Karpas-422 (cell line): ENCODE results near the gene ADGRD1. TPM values are rescaled to one million over a fixed set of nuclear protein-coding genes. Genes with fewer than 3 reads are reported as not detected.
A peak's percentile ranks its signal among the peaks of the same experiment; 100 is the strongest.

Source experiments
- DNase-seq: peaks from one replicate; pipeline ENCODE4 v3.0.0-alpha.2; 2015
- H2AFZ ChIP-seq: fragments of 200-600 bp; sonication (generic); 2 replicates; pipeline ENCODE4 v1.6.1; 2014; ENCODE audit warnings: antibody characterized with exemption, low read length, mixed read lengths
- H3K27ac ChIP-seq: fragments of 200-600 bp; sonication (generic); 2 replicates; pipeline ENCODE4 v1.5.1; 2014; ENCODE audit warnings: mild to moderate bottlenecking, low read length, moderate library complexity
- H3K27me3 ChIP-seq: fragments of 200-600 bp; sonication (generic); 2 replicates; pipeline ENCODE4 v1.6.1; 2014; ENCODE audit warnings: low read length, mixed read lengths
- H3K36me3 ChIP-seq: fragments of 200-600 bp; sonication (generic); 2 replicates; pipeline ENCODE4 v1.6.1; 2014; ENCODE audit warnings: low read length, mixed read lengths; ENCODE audit not compliant: insufficient read depth
- H3K4me1 ChIP-seq: fragments of 200-600 bp; sonication (generic); 2 replicates; pipeline ENCODE4 v1.6.1; 2014; ENCODE audit warnings: mild to moderate bottlenecking, low read length, mixed read lengths
- H3K4me2 ChIP-seq: fragments of 200-600 bp; sonication (generic); 2 replicates; pipeline ENCODE4 v1.6.1; 2014; ENCODE audit warnings: low read length, low read depth, mild to moderate bottlenecking; ENCODE audit not compliant: poor library complexity, severe bottlenecking
- H3K4me3 ChIP-seq: fragments of 200-600 bp; sonication (generic); 2 replicates; pipeline ENCODE4 v1.5.1; 2014; ENCODE audit warnings: mild to moderate bottlenecking, antibody characterized with exemption, low read length, mixed read lengths
- H3K79me2 ChIP-seq: fragments of 200-600 bp; sonication (generic); 2 replicates; pipeline ENCODE4 v1.6.1; 2014; ENCODE audit warnings: mild to moderate bottlenecking, low read length, mixed read lengths
- H3K9ac ChIP-seq: fragments of 200-600 bp; sonication (generic); 2 replicates; pipeline ENCODE4 v1.6.0; 2014; ENCODE audit warnings: low read length
- H3K9me2 ChIP-seq: fragments of 200-600 bp; sonication (generic), shearing (Covaris generic); replicated peaks from 2 replicates; pipeline ENCODE4 v1.6.0; 2014; ENCODE audit warnings: mild to moderate bottlenecking, low read length, moderate library complexity; ENCODE audit not compliant: insufficient read depth
- H3K9me3 ChIP-seq: fragments of 300-700, 200-600 bp; sonication (generic); 2 replicates; pipeline ENCODE4 v1.6.1; 2014; ENCODE audit warnings: low read length, mixed read lengths
- H4K20me1 ChIP-seq: fragments of 200-600 bp; sonication (generic); 2 replicates; pipeline ENCODE4 v1.6.1; 2014; ENCODE audit warnings: mild to moderate bottlenecking, antibody characterized with exemption, low read length, low read depth; ENCODE audit not compliant: insufficient read depth
- total RNA-seq: library from RNA; depleted of rRNA; stranded (reverse); fragments of >200 nt; shearing (Covaris generic); gene quantifications from 2 replicates; pipeline ENCODE4 v1.2.3, GENCODE V29; 2014; ENCODE audit warnings: low replicate concordance

The ADGRD1 gene
- total RNA-seq, 1 experiment from 2014 or later, result not detected

DNA sequence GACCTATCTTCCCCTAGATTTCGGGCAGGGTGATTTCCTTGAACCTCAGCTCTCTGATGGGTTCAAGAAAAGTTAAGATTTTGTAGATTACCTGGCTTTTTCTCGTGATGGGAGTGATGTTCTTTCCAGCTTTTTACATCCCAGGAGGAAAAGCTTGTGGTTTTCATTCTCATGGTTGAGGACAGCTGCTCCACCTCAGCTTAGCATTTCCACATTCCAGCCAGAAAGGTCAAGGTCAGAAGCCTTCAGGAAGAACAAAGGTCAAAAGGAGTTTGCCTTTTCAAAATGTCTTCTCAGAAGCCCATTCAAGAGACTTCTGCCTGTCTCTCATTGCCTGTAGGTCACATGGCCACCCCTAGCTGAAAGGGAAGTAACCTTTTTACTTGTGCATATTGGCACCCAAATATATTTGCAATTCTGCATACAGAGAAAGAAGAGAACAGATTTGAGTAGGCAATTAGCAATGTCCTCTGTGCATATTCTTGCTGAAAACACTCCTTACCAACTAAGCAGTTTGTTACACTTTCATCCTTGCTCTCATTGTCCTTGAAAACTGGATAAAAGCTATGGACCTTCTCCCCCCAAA lies 6.6 kb upstream of the ADGRD1 start:
- Histone ChIP-seq H3K9ac (no peak overlapping the region), H4K20me1 (no peaks in the 10 kb centered on the region), H3K4me2 (no peak overlapping the region), H3K9me2 (no peaks in the 10 kb centered on the region), H3K4me1 (peaks cover 10% of the 10 kb centered on the region), H3K4me3 (no peak overlapping the region), H3K27ac (no peak overlapping the region), H3K9me3 (no peaks in the 10 kb centered on the region), H3K79me2 (no peaks in the 10 kb centered on the region), H3K27me3 (no peaks in the 10 kb centered on the region), H3K36me3 (no peaks in the 10 kb centered on the region), H2AFZ (no peak overlapping the region)
- peak; percentile 45 for DNase-seq

DNA sequence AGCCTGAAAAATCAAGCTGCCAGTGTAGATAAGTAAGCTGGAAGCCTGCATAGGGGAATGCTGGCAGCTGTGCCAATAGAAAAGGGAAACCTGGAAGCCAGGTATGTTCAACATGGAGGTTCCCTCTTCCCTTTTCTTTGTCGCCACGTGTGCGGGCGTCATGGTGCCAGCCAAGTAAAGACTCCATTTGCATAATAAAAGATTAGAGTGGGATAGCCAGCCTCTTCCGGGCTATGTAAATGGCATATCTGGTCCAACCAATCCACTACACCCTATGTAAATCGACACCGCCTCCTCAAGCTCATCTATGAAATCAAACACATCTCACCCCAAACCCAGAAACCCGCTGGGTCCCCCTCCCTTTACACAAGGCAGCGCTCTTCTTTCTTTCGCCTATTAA lies 5.6 kb upstream of the ADGRD1 start:
- DNase-seq, result peak; percentile 61

DNA sequence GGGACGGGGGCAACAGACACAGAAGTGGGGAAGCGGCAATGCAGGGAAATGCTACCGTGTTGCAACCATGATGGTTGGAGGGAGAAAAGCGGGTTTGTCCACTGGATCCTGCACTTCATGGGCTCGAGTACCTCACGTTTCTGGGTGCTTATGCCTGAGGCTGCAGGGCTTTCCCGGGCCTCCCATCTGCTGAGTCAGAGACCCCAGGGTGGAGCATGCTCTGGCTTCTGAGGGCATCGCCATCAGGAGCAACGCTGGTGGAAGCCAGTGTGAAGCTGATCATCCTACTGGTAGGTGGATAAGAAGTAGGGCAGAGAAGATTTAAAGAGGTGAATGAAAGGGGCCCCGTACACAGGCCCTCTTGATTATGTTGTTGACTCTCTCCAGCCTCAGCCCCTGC lies 5.0 kb upstream of the ADGRD1 start:
- H2AFZ ChIP-seq, result no peak overlapping the region

More for the DNA sequence above, 5.6 kb upstream of the ADGRD1 start:
- Histone ChIP-seq H3K4me1 (peaks cover 10% of the 10 kb centered on the region), H3K9me2 (no peaks in the 10 kb centered on the region), H4K20me1 (no peaks in the 10 kb centered on the region), H3K4me3 (no peak overlapping the region), H3K27ac (no peak overlapping the region), H3K4me2 (no peak overlapping the region), H3K79me2 (no peaks in the 10 kb centered on the region), H3K9ac (no peak overlapping the region), H2AFZ (no peak overlapping the region), H3K9me3 (no peaks in the 10 kb centered on the region), H3K27me3 (no peaks in the 10 kb centered on the region), H3K36me3 (no peaks in the 10 kb centered on the region)

GRCh38 chr12:130949806-130950205 lies 3.9 kb upstream of the ADGRD1 start:
- H3K4me3 ChIP-seq, result no peak overlapping the region
- no peaks in the 10 kb centered on the region for H3K79me2 ChIP-seq
- no peaks in the 10 kb centered on the region for H3K9me2 ChIP-seq
- no peaks in the 10 kb centered on the region for H3K27me3 ChIP-seq
- H3K9ac ChIP-seq, result no peak overlapping the region
- no peaks in the 10 kb centered on the region for H3K36me3 ChIP-seq
- no peak overlapping the region for H2AFZ ChIP-seq
- no peak overlapping the region for H3K27ac ChIP-seq
- no peaks in the 10 kb centered on the region for H4K20me1 ChIP-seq
- no peaks in the 10 kb centered on the region for H3K9me3 ChIP-seq
- no peak overlapping the region for H3K4me2 ChIP-seq
- DNase-seq, result no peak
- H3K4me1 ChIP-seq, result peaks cover 10% of the 10 kb centered on the region

More for the DNA sequence above, 5.0 kb upstream of the ADGRD1 start:
- H3K27me3 ChIP-seq, result no peaks in the 10 kb centered on the region
- H3K4me2 ChIP-seq, result no peak overlapping the region
- no peak overlapping the region for H3K9ac ChIP-seq
- H3K79me2 ChIP-seq, result no peaks in the 10 kb centered on the region
- no peak overlapping the region for H3K27ac ChIP-seq
- no peak overlapping the region for H3K4me3 ChIP-seq
- peaks cover 10% of the 10 kb centered on the region for H3K4me1 ChIP-seq
- DNase-seq, result no peak
- H3K9me2 ChIP-seq, result no peaks in the 10 kb centered on the region
- H3K36me3 ChIP-seq, result no peaks in the 10 kb centered on the region
- H3K9me3 ChIP-seq, result no peaks in the 10 kb centered on the region
- H4K20me1 ChIP-seq, result no peaks in the 10 kb centered on the region

DNA sequence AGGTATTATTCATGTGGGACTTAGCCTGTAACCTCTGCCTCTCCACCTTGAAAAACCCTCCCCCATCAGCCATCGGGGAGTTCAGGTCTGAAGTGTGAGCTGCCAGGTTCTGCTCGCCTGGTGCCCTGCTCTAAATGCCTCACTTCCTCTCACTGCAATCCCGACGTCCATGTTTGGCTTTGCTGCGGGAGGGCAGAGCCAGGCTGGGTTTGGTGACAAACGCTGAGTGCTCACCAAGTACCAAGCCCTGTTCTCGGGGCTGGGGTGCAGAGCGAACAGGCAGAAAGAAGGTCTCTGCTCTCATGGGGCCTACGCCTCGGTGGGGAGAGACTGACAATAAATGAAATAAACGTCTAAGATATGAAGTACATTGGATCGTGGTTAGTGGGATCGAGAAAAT lies 2.1 kb upstream of the ADGRD1 start:
- Histone ChIP-seq H3K9ac (no peak overlapping the region), H3K79me2 (no peaks in the 10 kb centered on the region), H3K4me3 (no peak overlapping the region), H2AFZ (no peak overlapping the region), H3K27ac (no peak overlapping the region), H3K4me1 (peaks cover 10% of the 10 kb centered on the region), H3K27me3 (no peaks in the 10 kb centered on the region), H3K9me3 (no peaks in the 10 kb centered on the region), H3K4me2 (no peak overlapping the region), H3K9me2 (no peaks in the 10 kb centered on the region), H3K36me3 (no peaks in the 10 kb centered on the region), H4K20me1 (no peaks in the 10 kb centered on the region)
- no peak for DNase-seq

DNA sequence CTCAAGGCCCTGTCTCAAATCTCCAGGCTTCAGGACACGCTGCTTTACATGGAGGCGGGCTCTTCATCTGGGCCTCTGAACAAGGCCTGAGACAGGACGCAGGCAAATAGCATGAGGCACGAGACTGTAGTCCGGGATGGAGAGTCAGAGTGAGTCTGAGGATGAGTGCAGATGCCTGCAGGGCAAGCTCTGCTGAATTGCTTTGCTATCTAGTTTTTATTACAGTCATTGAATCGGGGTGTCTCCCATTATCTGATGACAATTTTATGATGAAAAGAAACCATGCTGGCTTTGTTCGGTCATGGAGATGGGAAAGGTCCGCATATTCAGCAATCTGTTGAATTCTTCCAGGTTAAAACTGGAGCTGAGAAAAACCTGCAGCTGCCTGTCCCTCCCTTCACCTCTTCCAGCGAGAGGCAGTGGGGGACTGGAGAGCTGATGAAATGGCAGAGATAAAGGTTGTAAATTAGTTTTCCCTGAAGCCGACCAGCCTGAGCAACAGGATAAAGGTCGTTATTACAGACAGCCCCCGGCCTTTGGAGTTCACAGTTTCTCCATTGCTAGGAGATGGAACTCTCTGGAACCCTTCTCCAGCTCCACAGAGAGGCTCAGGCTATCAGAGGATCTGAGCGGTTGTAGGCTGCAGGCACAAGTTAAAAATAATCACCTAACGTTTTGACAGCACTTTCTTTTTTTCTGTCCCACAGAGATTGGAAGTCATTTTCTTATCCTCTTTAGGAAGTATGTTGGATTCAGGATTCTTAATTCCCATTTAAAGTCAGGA lies 1.3 kb upstream of the ADGRD1 start:
- no peak overlapping the region for H3K27ac ChIP-seq
- no peaks in the 10 kb centered on the region for H3K36me3 ChIP-seq
- no peaks in the 10 kb centered on the region for H4K20me1 ChIP-seq
- H3K9me2 ChIP-seq, result no peaks in the 10 kb centered on the region
- H3K4me1 ChIP-seq, result peaks cover 6% of the 10 kb centered on the region
- H3K9ac ChIP-seq, result no peak overlapping the region
- no peaks in the 10 kb centered on the region for H3K9me3 ChIP-seq
- no peak overlapping the region for H2AFZ ChIP-seq
- no peak for DNase-seq
- no peaks in the 10 kb centered on the region for H3K79me2 ChIP-seq
- no peak overlapping the region for H3K4me2 ChIP-seq
- no peaks in the 10 kb centered on the region for H3K27me3 ChIP-seq
- no peak overlapping the region for H3K4me3 ChIP-seq

GRCh38 chr12:130954544-130954831 lies 781 bp downstream of the ADGRD1 start:
- Histone ChIP-seq H4K20me1 (no peaks in the 10 kb centered on the region), H3K27me3 (no peaks in the 10 kb centered on the region), H3K4me1 (no peaks in the 10 kb centered on the region), H3K9ac (no peak overlapping the region), H3K4me2 (no peak overlapping the region), H3K36me3 (no peaks in the 10 kb centered on the region), H3K9me2 (no peaks in the 10 kb centered on the region), H3K9me3 (no peaks in the 10 kb centered on the region), H3K27ac (no peak overlapping the region), H3K79me2 (no peaks in the 10 kb centered on the region), H3K4me3 (no peak overlapping the region), H2AFZ (no peak overlapping the region)
- no peak for DNase-seq

DNA sequence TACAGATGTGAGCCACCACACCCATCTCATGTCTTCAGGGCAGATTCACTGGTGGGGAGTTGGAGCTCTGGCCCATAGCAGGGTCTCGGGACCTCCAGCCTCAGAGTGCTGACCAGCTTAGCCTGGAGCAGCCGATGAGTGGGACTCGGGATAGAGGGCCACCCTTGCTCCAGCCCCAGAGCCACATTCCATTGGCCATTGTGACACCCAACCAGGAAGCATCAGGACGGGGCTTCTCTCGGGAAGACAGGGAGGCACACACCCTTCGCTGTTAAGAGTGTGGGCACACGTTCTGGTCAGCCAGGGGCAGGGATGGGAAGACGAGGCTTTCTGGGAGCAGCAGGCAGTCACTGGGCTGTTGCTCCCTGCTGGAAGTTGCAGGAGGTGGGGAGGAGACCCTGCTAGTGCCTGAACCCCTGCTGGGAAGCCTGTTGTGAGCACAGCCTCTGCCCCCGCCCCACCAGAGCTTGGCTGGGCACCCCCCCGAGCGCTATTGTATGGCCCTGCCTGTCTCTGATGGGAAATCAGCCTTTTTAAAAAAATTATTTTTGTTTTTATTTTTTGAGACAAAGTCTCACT lies 1.6 kb downstream of the ADGRD1 start:
- no peak overlapping the region for H3K9ac ChIP-seq
- no peak for DNase-seq
- no peak overlapping the region for H3K27ac ChIP-seq
- no peaks in the 10 kb centered on the region for H4K20me1 ChIP-seq
- no peaks in the 10 kb centered on the region for H3K9me2 ChIP-seq
- no peak overlapping the region for H3K4me3 ChIP-seq
- no peaks in the 10 kb centered on the region for H3K79me2 ChIP-seq
- H3K36me3 ChIP-seq, result no peaks in the 10 kb centered on the region
- no peak overlapping the region for H2AFZ ChIP-seq
- no peak overlapping the region for H3K4me2 ChIP-seq
- no peaks in the 10 kb centered on the region for H3K4me1 ChIP-seq
- H3K9me3 ChIP-seq, result no peaks in the 10 kb centered on the region
- no peaks in the 10 kb centered on the region for H3K27me3 ChIP-seq
